Cardiac fibroblast (primary cell): Measurements from ENCODE around the gene FAM120B.
A peak's percentile ranks its signal among the peaks of the same experiment; 100 is the strongest.

Experiments used
- DNase-seq, 2 donors: peaks; one replicate each; pipeline versions ENCODE4 v3.0.0 to v3.0.0-alpha.2; 2010; ENCODE audit warnings: low read depth in 2 of 2
- H3K4me3 ChIP-seq, 2 donors: replicated peaks in 1 of 2; 1 replicate in 1 of 2; 2 replicates in 1 of 2; pipeline ENCODE4 v1.5.1; 2011; ENCODE audit warnings: low read depth in 2 of 2, low read length in 2 of 2, mild to moderate bottlenecking in 2 of 2, moderate library complexity in 1 of 2
- CTCF ChIP-seq: IDR thresholded peaks from one replicate; pipeline ENCODE4 v1.5.1; 2011; ENCODE audit warnings: low read depth, mild to moderate bottlenecking, low read length, inconsistent platforms

The FAM120B gene

DNA sequence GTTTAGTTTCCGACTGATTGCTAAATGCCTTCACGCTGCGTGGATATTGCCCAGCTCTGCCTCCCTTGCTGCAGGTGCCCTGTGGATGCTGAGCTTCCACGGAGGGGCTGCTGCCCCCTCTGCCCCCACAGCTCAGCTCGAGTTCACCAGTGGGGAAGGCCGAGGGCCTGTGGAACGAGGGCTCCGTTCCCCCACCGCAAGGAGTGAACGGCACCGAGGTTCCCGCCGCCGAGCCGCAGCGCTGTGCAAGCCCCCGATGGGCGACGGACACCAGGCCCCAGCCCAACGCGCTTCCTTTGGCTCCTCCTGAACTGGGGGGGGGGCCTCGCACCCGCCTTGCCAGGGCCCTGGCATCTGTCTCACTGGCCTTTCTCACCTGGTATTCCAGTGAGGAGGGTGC is 33.4 kb upstream of the FAM120B start:
- H3K4me3 ChIP-seq: no peak overlapping the region
- DNase-seq: no peak
- TF ChIP-seq CTCF: no peak

- no peak overlapping the region for H3K4me3 ChIP-seq
- TF ChIP-seq CTCF: no peak
- no peak for DNase-seq
Observed at GRCh38 chr6:170273681-170274080, 32.9 kb upstream of the FAM120B start.

DNA sequence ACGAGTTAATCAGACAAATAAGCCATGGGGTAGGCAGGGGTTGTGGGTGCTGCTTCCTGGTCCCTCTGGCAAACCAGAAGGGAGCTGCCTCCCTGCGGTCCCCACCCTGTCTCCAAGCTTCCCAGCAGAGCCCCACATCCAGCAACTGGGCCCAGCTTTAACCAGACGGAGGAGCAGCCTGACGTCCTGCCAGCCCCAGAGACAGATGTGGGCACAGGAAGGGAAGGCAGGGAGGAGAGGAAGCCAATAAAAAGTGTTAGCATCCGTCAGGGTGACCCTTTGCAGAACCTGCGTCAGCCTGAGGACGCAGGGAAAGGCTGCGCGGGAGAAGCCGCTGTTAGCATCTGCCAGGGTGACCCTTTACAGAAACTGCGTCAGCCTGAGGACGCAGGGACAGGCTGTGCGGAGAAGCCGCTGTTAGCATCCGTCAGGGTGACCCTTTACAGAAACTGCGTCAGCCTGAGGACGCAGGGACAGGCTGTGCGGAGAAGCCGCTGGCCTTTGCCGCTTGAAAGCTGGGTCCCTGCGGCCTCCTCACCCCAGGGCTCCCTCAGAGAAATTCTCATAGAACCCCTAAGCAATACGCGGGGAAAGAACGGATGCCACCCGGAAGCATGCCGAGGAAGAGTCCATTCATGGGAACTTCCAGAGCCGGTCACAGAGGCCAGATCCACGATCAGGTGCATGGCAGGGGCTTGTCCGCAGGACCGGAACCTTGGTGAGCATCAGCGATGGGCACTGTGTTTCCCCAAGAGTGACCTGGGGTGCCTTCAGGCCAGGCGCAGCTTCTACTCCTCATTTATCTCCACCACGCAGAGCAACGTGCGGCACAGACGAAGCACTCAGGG is 31.6 kb upstream of the FAM120B start:
- H3K4me3 ChIP-seq: no peak overlapping the region
- TF ChIP-seq CTCF: no peak
- no peak for DNase-seq

- DNase-seq: peak; percentile 63 to 83
- H3K4me3 ChIP-seq: no peak overlapping the region
- TF ChIP-seq CTCF: no peak
Observed at GRCh38 chr6:170276369-170277057, 30.0 kb upstream of the FAM120B start.

GRCh38 chr6:170277893-170278742 is 28.4 kb upstream of the FAM120B start:
- no peak overlapping the region for H3K4me3 ChIP-seq
- TF ChIP-seq CTCF: no peak
- no peak for DNase-seq

DNA sequence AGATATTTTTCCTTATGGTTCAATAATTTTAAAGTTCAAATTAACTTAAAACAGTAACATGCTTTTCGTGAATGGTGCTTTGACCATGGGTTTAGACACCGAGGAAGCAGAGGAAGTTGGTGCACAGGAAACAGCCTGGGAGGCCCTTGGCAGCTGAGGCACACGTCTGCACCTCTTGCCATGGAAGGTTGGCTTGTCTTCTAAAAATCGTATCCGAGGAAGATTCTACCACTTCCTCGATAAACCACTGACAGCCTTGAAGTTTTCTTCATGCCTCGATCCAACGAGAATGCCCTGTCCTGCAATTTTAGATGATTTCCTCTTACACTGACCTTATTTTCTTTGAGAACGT is 27.8 kb upstream of the FAM120B start:
- H3K4me3 ChIP-seq: no peak overlapping the region
- no peak for TF ChIP-seq CTCF
- no peak for DNase-seq
